HEK293 (cell line): ENCODE data around the gene CAPN8.

Experiments
- ATF2 ChIP-seq: fragments of 450-650 bp; formaldehyde crosslinking; IDR thresholded peaks from 2 replicates; pipeline ENCODE4 v1.5.1; 2016; ENCODE audit warnings: missing biosample characterization, missing genetic modification characterization, low read depth
- GLI2 ChIP-seq: fragments of 450-650 bp; formaldehyde crosslinking; IDR thresholded peaks from 2 replicates; pipeline ENCODE4; 2017; ENCODE audit warnings: missing biosample characterization, missing genetic modification characterization, low read depth, borderline replicate concordance
- HOXC10 ChIP-seq: sonication (generic); formaldehyde crosslinking; IDR thresholded peaks from 2 replicates; pipeline ENCODE4 v1.8.1; 2023; ENCODE audit warnings: mild to moderate bottlenecking, missing genetic modification reagents
- IKZF3 ChIP-seq: fragments of 450-650 bp; IDR thresholded peaks from 2 replicates; pipeline ENCODE4 v1.5.0; 2018; ENCODE audit warnings: missing biosample characterization, mild to moderate bottlenecking, missing genetic modification characterization, moderate library complexity
- INSM2 ChIP-seq: fragments of 450-650 bp; formaldehyde crosslinking; IDR thresholded peaks from 2 replicates; pipeline ENCODE4 v1.5.1; 2016; ENCODE audit warnings: missing biosample characterization, missing genetic modification characterization
- KLF16 ChIP-seq: fragments of 450-650 bp; formaldehyde crosslinking; IDR thresholded peaks from 2 replicates; pipeline ENCODE4 v1.5.1; 2017; ENCODE audit warnings: missing biosample characterization, missing genetic modification characterization
- KLF17 ChIP-seq: fragments of 450-650 bp; formaldehyde crosslinking; IDR thresholded peaks from 2 replicates; pipeline ENCODE4 v1.5.1; 2016; ENCODE audit warnings: missing biosample characterization, missing genetic modification characterization
- OSR2 ChIP-seq: fragments of 450-650 bp; formaldehyde crosslinking; IDR thresholded peaks from 2 replicates; pipeline ENCODE4 v1.5.1; 2016; ENCODE audit warnings: missing biosample characterization, missing genetic modification characterization
- SCRT2 ChIP-seq: fragments of 450-650 bp; formaldehyde crosslinking; IDR thresholded peaks from 2 replicates; pipeline ENCODE4 v1.5.1; 2016; ENCODE audit warnings: missing biosample characterization, missing genetic modification characterization
- WT1 ChIP-seq: fragments of 450-650 bp; formaldehyde crosslinking; IDR thresholded peaks from 2 replicates; pipeline ENCODE4 v1.5.1; 2016; ENCODE audit warnings: missing biosample characterization, missing genetic modification characterization
- ZBTB1 ChIP-seq: fragments of 450-650 bp; formaldehyde crosslinking; IDR thresholded peaks from 2 replicates; pipeline ENCODE4 v1.5.1; 2016; ENCODE audit warnings: missing biosample characterization, missing genetic modification characterization
- ZBTB11 ChIP-seq: fragments of 450-650 bp; formaldehyde crosslinking; conservative IDR thresholded peaks from 2 replicates; pipeline ENCODE4 v1.5.1; 2016; ENCODE audit warnings: low read depth, missing biosample characterization, missing genetic modification characterization
- ZBTB44 ChIP-seq: fragments of 450-650 bp; IDR thresholded peaks from 2 replicates; pipeline ENCODE4 v1.5.1; 2018; ENCODE audit warnings: missing biosample characterization, mild to moderate bottlenecking, missing genetic modification characterization
- ZBTB7A ChIP-seq: fragments of 450-650 bp; formaldehyde crosslinking; IDR thresholded peaks from 2 replicates; pipeline ENCODE4 v1.5.1; 2016; ENCODE audit warnings: low read depth, missing biosample characterization, missing genetic modification characterization
- ZNF140 ChIP-seq: fragments of 450-650 bp; formaldehyde crosslinking; IDR thresholded peaks from 2 replicates; pipeline ENCODE4 v1.5.1; 2016; ENCODE audit warnings: missing biosample characterization, missing genetic modification characterization
- ZNF211 ChIP-seq: fragments of 450-650 bp; formaldehyde crosslinking; IDR thresholded peaks from 2 replicates; pipeline ENCODE4 v1.5.1; 2016; ENCODE audit warnings: low read depth, missing biosample characterization, missing genetic modification characterization
- ZNF214 ChIP-seq: fragments of 450-650 bp; formaldehyde crosslinking; IDR thresholded peaks from 2 replicates; pipeline ENCODE4 v1.5.1; 2017; ENCODE audit warnings: missing biosample characterization, mild to moderate bottlenecking, missing genetic modification characterization, borderline replicate concordance
- ZNF266 ChIP-seq: fragments of 450-650 bp; formaldehyde crosslinking; IDR thresholded peaks from 2 replicates; pipeline ENCODE4 v1.5.1; 2016; ENCODE audit warnings: missing biosample characterization, missing genetic modification characterization, low read depth
- ZNF292 ChIP-seq: fragments of 450-650 bp; formaldehyde crosslinking; IDR thresholded peaks from 2 replicates; pipeline ENCODE4 v1.5.1; 2016; ENCODE audit warnings: low read depth, missing biosample characterization, missing genetic modification characterization, borderline replicate concordance
- ZNF324 ChIP-seq: fragments of 450-650 bp; formaldehyde crosslinking; IDR thresholded peaks from 2 replicates; pipeline ENCODE4 v1.5.1; 2016; ENCODE audit warnings: missing biosample characterization, missing genetic modification characterization
- ZNF350 ChIP-seq: fragments of 450-650 bp; formaldehyde crosslinking; IDR thresholded peaks from 2 replicates; pipeline ENCODE4 v1.5.0; 2017; ENCODE audit warnings: missing biosample characterization, mild to moderate bottlenecking, missing genetic modification characterization
- ZNF398 ChIP-seq: fragments of 450-650 bp; formaldehyde crosslinking; IDR thresholded peaks from 2 replicates; pipeline ENCODE4 v1.5.1; 2017; ENCODE audit warnings: missing biosample characterization, missing genetic modification characterization
- ZNF404 ChIP-seq: fragments of 450-650 bp; formaldehyde crosslinking; IDR thresholded peaks from 2 replicates; pipeline ENCODE4 v1.5.1; 2017; ENCODE audit warnings: missing biosample characterization, missing genetic modification characterization
- ZNF501 ChIP-seq: fragments of 450-650 bp; formaldehyde crosslinking; IDR thresholded peaks from 2 replicates; pipeline ENCODE4 v1.5.1; 2016; ENCODE audit warnings: missing biosample characterization, missing genetic modification characterization
- ZNF529 ChIP-seq: fragments of 450-650 bp; formaldehyde crosslinking; IDR thresholded peaks from 2 replicates; pipeline ENCODE4 v1.5.1; 2017; ENCODE audit warnings: missing genetic modification characterization, missing biosample characterization; ENCODE audit not compliant: insufficient replicate concordance
- ZNF555 ChIP-seq: fragments of 450-650 bp; formaldehyde crosslinking; conservative IDR thresholded peaks from 2 replicates; pipeline ENCODE4 v1.5.1; 2017; ENCODE audit warnings: missing biosample characterization, mild to moderate bottlenecking, missing genetic modification characterization, inconsistent platforms
- ZNF623 ChIP-seq: fragments of 450-650 bp; formaldehyde crosslinking; IDR thresholded peaks from 2 replicates; pipeline ENCODE4 v1.5.1; 2016; ENCODE audit warnings: missing biosample characterization, missing genetic modification characterization
- ZNF677 ChIP-seq: fragments of 450-650 bp; IDR thresholded peaks from 2 replicates; pipeline ENCODE4 v1.5.0; 2018; ENCODE audit warnings: missing biosample characterization, mild to moderate bottlenecking, missing genetic modification characterization, moderate library complexity
- ZNF843 ChIP-seq: fragments of 450-650 bp; formaldehyde crosslinking; IDR thresholded peaks from 2 replicates; pipeline ENCODE4 v1.5.1; 2016; ENCODE audit warnings: missing biosample characterization, missing genetic modification characterization
- ZSCAN30 ChIP-seq: fragments of 450-650 bp; IDR thresholded peaks from 2 replicates; pipeline ENCODE4 v1.5.1; 2018; ENCODE audit warnings: missing biosample characterization, mild to moderate bottlenecking, missing genetic modification characterization, moderate library complexity

Gene CAPN8

GRCh38 chr1:223711747-223712193, 46.3 kb upstream of the CAPN8 start (continued):
- TF ChIP-seq SCRT2 (tag by site-specific recombination) (0 out of 2 replicates have a peak, but pooled peaks have one; percentile 17), ZNF266 (tag by site-specific recombination) (no peak), ZNF555 (no peak), ZNF529 (tag by site-specific recombination) (no peak), ZNF398 (no peak), ZSCAN30 (tag by site-specific recombination) (no peak; the same call in 1 of the 2 replicates), ZBTB44 (no peak), HOXC10 (no peak), ATF2 (tag by site-specific recombination) (no peak), ZBTB7A (tag by site-specific recombination) (no peak; the same call in 1 of the 2 replicates), ZNF843 (no peak), ZBTB11 (peak; percentile 17; the same call in 1 of the 2 replicates), ZNF324 (tag by site-specific recombination) (peak; percentile 85), IKZF3 (no peak), ZNF350 (no peak), GLI2 (no peak), ZNF140 (tag by site-specific recombination) (no peak), INSM2 (tag by site-specific recombination) (0 out of 2 replicates have a peak, but pooled peaks have one; percentile 47), ZNF677 (tag by site-specific recombination) (no peak), ZNF404 (tag by site-specific recombination) (no peak), ZBTB1 (tag by site-specific recombination) (no peak), ZNF292 (tag by site-specific recombination) (no peak), KLF17 (tag by site-specific recombination) (peak; percentile 75), ZNF501 (tag by site-specific recombination) (no peak), KLF16 (tag by site-specific recombination) (no peak), ZNF214 (tag by site-specific recombination) (no peak), ZNF623 (tag by site-specific recombination) (peak; percentile 25; the same call in 1 of the 2 replicates), WT1 (tag by site-specific recombination) (peak; percentile 66; the same call in 1 of the 2 replicates), OSR2 (tag by site-specific recombination) (no peak), ZNF211 (tag by site-specific recombination) (no peak)
